Activated gamma-delta T cell treated with Interleukin-2 at 50 U/mL for 16 hours (primary cell): ENCODE data around the gene OR51B6.

Experiments
- DNase-seq: peaks from one replicate; pipeline ENCODE4 v3.0.0-alpha.2; 2020

OR51B6 gene

DNA sequence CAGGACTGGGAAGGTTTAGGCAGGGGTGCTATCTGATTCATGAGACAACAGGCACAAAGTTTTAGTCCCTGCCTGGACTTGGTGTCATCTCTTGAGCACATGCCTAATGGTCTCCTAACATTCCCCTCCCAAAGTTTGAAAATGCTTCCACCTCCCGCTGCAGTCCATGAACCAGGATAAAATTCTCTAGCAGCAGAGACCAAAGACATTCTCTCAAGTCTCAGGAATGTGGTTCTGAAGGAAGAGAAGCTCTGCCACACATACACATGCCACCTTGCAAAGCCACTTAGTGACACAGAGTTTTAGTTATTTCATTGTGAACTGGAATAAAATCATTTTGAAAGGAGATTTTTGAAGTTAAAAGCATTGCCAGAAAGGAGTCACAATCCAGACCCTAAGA lies 15.5 kb downstream of the OR51B6 start:
- DNase-seq: no peak

- DNase-seq: no peak
These were observed 16.3 kb downstream of the OR51B6 start for GRCh38 chr11:5367448-5368074.

- DNase-seq: no peak
These were observed 17.3 kb downstream of the OR51B6 start for GRCh38 chr11:5368502-5369043.

GRCh38 chr11:5369789-5370188 lies 18.5 kb downstream of the OR51B6 start:
- no peak for DNase-seq

GRCh38 chr11:5380740-5381342 lies 29.5 kb downstream of the OR51B6 start:
- no peak for DNase-seq

- DNase-seq: no peak
These were observed 32.3 kb downstream of the OR51B6 start, which contains the start of gene OR51M1 for GRCh38 chr11:5383576-5383975. Gene OR51M1 (plus strand): TSS chr11:5383812. CDS start chr11:5389399, 5,587 bp downstream.

- no peak for DNase-seq
These were observed 33.0 kb downstream of the OR51B6 start for GRCh38 chr11:5384335-5384734.

- no peak for DNase-seq
These were observed 38.9 kb downstream of the OR51B6 start for GRCh38 chr11:5390210-5390609.

GRCh38 chr11:5394091-5394490 lies 42.8 kb downstream of the OR51B6 start:
- DNase-seq: no peak

- DNase-seq: no peak
These were observed 47.6 kb downstream of the OR51B6 start for GRCh38 chr11:5398936-5399335.
